ENCODE measurements around the gene IER2.
"Not testable (repeated sequence)": the region's sequence is repeated elsewhere in the genome, so short reads cannot be mapped to it uniquely, and the experiment has no call there.

IER2 gene

GRCh38 chr19:13187419-13187818, 37.2 kb downstream of the IER2 start:
- DNase-seq (ENCODE audit: low read depth), result no peak
- H3K4me3 ChIP-seq (ENCODE audit: low read length), result no peak overlapping the region

GRCh38 chr19:13189600-13189999, 39.4 kb downstream of the IER2 start:
- no peak for TF ChIP-seq CTCF (conservative IDR thresholded peaks at IDR 0.05; ENCODE audit: low read length)
- DNase-seq (ENCODE audit: low read depth), result no peak
- no peak overlapping the region for H3K4me3 ChIP-seq (ENCODE audit: low read length)

More at GRCh38 chr19:13187419-13187818, 37.2 kb downstream of the IER2 start:
- no peak for TF ChIP-seq CTCF (conservative IDR thresholded peaks at IDR 0.05; ENCODE audit: low read length)

- H3K4me3 ChIP-seq (ENCODE audit: low read length), result no peak overlapping the region
- TF ChIP-seq CTCF (conservative IDR thresholded peaks at IDR 0.05; ENCODE audit: low read length), result no peak
- DNase-seq (ENCODE audit: low read depth), result no peak
These were observed 40.8 kb downstream of the IER2 start for GRCh38 chr19:13190781-13191540.

- no peak overlapping the region for H3K4me3 ChIP-seq (ENCODE audit: low read length)
- TF ChIP-seq CTCF (conservative IDR thresholded peaks at IDR 0.05; ENCODE audit: low read length), result no peak
- no peak for DNase-seq (ENCODE audit: low read depth)
These were observed 45.5 kb downstream of the IER2 start for GRCh38 chr19:13195678-13196077.

- H3K4me3 ChIP-seq (ENCODE audit: low read length), result no peak overlapping the region
- TF ChIP-seq CTCF (conservative IDR thresholded peaks at IDR 0.05; ENCODE audit: low read length), result no peak
- DNase-seq (ENCODE audit: low read depth), result no peak
These were observed 48.4 kb downstream of the IER2 start for GRCh38 chr19:13198634-13199033.

GRCh38 chr19:13202112-13202511, 51.9 kb downstream of the IER2 start:
- not testable (repeated sequence) for H3K4me3 ChIP-seq (ENCODE audit: low read length)

More at GRCh38 chr19:13202112-13202511, 51.9 kb downstream of the IER2 start:
- not testable (repeated sequence) for DNase-seq (ENCODE audit: low read depth)

Data from AG10803 (cell line).